A172 (cell line): Measurements from ENCODE around the gene TRAFD1. TPM values are rescaled to one million over a fixed set of nuclear protein-coding genes. Genes with fewer than 3 reads are reported as not detected.

ENCODE experiments used
- DNase-seq: peaks from one replicate; pipeline ENCODE4 v3.0.0-alpha.2; 2015; ENCODE audit warnings: low spot score
- total RNA-seq: library from RNA; depleted of rRNA; stranded (reverse); fragments of >200 nt; shearing (Covaris generic); gene quantifications from 2 replicates; pipeline ENCODE4 v1.2.3, GENCODE V29; 2014

TRAFD1 gene
- total RNA-seq, 1 experiment from 2014 or later, result 30.9 TPM

DNA sequence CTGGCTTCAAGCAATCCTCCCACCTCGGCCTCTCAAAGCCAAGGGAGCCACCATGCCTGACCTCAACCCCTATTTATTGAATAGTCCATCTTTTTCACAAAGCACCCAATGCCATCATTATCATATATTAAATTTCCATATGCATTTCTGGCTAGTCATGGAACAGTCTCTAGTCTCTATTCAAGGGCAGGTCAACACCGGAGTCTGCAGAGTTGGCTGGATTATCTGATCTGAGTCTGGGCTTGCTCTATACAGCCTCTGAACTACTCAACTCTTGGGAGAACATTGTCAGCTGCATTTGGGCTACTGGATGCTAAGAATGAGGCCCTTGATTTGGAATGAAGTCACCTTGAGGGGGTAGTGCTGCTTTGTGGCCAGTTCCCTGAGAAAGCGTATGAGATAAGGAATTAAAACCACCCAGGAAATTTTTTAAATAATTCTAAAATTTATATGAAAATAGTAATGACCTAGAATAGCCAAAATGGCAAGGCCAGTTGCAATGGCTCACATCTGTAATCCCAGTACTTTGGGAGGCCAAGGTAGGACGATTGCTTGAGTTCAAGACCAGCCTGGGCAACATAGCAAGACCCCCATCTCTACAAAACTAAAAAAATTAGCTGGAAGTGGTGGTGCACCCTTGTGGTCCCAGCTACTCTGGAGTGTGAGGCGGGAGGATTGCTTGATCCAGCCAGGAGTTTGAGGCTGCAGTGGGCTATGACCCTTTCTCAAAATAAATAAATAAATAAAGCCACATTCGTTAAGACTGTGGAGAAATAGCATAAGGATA is 9.9 kb upstream of the TRAFD1 start:
- no peak for DNase-seq

DNA sequence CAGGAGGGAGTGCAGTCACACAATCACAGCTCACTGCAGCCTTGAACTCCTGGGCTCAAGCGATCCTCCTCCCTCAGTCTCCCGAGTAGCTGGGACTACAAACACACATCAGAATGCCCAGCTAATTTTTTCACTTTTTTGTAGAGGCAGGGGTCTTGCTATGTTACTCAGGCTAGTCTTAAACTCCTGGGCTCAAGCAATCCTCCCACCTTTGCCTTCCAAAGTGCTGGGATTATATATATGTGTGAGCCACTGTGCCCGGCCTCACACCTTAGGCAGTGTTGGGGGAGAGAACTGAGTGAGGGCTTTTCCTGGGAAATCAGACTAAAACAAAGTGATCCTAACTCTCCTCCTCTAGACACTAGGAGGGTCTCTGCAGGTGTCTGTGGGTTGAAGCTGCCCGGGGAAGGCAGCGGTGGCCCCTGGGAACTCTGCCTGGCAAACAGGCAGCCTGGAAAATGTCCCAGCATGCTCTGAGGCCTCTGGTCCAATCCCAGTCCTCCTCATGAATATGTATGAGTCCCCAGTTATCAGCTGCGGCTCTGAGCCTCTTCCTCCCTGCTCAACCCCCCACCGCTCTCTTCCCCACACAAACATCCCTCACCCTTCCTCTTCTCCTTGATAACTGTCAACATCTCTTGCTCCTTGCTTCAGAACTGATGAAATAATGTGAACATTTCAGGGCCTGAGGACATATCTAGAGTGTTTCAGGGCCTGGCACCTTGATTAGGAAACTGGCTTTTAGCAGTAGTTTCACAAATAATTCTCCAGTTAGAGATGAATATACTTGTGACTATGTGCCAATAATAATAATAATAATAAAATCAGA is 8.9 kb upstream of the TRAFD1 start:
- peak; percentile 76 for DNase-seq

DNA sequence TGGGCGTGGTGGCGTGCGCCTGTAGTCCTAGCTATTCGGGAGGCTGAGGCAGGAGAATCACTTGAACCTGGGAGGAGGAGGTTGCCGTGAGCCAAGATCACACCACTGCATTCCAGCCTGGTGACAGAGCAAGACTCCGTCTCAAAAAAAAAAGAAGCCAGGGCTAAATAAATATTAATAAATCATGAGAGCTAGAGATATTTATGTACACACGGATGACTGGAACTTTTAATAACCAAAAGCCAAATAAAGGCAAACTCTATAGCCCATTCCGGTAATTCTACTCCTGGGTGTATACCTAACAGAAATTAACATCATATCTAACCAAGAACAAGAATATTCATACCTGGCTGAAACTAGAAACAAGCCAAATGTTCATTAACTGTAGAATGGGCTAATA is 7.7 kb upstream of the TRAFD1 start:
- DNase-seq, result no peak

DNA sequence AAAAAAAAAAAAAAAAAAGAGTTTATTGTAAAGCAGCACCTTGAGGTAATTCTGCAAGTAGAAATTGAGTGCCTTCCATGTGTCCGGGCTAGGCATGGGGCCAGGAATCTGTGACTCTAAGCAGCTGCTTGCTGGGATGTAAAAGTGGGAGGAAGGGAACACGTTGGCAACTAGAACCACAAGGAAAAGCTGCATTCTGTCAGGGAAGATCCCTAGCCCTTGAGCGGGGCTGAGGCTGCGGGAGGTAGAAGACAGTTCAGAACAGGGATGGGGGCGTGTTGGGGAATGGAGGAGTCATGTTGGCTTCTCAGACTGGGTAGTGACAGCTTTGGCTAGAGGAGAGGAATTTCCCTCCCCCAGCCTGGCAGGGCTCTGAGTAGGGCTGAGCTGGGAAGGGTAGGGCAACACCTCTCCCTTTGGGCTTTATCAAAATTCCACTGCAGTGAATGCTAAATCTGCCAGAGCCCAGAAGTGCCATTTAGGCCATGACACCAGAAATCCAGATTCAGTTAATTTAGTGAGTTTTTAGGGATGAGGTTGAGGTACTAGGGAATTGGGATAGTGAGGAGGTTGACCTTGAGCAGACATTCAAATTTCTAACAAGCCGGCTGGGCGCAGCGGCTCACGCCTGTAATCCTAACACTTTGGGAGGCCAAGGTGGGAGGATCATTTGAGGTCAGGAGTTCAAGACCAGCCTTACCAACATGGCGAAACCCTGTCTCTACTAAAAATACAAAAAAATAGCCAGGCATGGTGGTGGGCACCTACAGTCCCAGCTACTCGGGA is 3.4 kb upstream of the TRAFD1 start:
- DNase-seq, result peak; percentile 74

DNA sequence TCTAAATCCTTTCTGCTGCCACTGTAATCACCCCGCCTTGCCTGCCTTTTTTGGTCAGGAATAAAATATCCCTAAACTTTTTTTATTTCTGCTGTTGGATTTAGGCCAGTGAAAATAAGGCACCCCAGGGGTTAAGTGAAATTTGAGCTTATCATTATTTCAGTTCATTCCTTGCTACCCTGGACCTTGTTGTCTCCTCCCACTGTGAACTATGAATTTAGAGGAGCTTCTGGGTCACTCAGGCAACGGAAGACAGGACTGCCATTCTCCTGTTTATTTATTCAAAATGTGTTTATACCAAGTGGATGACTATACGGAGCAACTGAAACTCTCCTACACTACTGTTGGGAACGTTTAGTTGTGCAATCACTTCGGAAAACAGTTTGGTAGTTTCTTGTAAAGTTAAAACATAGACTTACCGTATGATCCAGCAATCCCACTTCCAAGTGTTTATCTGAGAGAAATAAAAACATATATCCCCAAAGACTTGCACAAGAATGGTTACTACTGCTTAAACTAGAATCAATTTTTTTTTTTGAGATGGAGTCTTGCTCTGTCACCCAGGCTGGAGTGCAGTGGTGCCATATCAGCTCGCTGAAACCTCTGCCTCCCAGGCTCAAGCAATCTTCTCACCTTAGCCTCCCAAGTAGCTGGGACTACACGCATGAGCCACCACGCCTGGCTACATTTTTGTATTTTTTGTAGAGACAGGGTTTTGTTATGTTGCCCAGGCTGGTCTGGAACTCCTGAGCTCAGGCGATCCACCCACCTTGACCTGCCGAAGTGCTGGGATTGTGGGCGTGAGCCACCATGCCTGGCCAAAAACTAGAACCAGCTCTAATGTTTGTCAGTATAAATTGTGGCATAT is 2.3 kb upstream of the TRAFD1 start:
- no peak for DNase-seq

DNA sequence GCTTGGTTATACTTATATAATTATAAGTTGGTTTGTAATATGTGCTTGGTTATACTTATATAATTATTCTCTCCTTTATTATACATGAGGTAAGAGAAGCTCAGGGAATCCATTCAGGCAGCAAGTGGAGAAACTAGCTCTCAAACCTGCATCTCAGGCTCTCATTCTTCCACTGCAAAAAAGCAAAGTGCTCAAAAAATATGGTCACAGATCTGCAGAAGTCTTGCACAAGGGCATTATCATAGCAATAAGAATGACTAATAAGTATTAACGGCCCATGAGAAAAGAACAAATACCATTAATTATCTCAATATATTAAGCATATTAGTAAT is 476 bp upstream of the TRAFD1 start:
- no peak for DNase-seq

DNA sequence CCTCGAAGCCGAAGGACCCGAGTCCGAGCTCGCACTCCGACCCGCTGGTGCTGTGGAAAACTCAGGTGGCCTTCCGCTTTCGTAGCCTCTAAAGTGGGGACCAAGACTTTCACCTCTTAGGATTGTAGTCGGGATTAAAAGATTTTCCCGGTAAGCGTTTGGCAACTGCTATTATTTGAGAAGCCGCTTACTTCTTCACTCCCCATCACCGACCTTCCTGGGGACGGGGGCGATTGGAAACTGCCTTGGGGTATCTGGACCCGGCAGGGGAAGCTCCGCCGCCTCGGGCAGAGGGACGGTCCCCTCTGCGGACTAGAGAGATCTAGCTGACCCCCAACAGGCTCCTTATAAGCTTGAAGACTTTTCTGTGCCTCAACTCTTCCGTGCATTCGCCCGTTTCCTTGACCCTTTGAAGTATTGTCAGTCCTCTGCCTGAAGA is 659 bp downstream of the TRAFD1 start:
- no peak for DNase-seq

DNA sequence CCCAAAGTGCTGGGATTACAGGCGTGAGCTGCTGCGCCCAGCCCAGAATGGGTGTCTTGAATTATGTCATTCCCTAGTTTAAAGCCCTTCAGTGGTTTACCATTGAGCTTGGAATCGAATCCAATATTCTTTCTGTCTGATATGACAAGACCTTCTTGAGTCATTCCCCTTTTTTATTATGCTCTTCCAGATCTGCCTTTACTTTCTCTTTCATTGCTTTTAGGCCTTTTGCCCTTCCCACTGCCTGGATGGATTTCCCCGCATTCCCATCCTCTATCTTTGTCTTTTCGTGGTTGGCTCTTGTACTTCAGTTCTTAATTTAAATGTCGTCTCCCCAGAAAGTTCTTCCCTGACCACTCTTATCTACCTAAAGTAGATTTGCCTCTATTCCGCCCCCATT is 1.6 kb downstream of the TRAFD1 start:
- DNase-seq, result no peak

DNA sequence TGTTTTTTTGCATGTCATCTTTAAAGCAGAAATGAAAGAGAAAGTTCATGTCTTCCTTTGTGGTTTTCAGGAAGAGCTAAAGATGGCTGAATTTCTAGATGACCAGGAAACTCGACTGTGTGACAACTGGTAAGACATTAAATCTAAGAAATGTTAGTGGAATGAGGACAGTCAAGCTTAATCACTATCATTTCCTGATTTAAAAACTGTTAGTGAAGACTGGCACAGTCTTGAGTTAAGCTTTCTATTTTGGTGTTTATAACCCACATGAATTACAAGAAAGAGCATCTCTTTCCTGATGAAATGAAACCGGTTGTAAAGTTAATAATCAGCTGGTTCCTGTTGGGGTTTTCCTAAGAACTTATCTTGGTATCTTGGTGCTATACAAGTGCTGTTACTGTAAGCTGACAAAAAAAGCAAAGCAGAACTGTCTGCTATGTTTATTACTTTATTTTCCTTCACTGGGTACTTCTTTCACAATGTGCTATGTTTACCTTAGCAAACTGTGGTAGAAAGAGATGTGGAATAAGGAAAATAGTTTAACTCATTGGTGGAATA is 5.2 kb downstream of the TRAFD1 start:
- peak; percentile 38 for DNase-seq

DNA sequence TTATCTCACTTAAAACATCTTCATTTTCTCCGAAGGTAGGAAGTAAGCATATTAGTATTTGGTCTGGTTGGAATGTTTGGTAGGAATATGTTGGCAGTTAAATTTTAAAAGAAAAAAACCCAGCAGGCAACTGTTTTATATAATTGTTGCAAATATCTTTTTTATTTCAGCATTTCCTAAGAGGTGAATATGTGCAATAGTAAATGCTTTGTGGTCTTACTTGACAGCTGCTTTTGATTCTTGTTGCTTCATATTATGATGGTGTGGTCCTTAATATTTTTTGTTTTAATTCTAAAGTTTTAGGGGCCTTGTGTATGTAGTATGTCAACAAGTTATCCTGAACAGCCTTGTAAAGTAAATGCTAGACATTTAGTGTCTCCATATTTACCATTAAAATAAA is 6.3 kb downstream of the TRAFD1 start:
- no peak for DNase-seq

DNA sequence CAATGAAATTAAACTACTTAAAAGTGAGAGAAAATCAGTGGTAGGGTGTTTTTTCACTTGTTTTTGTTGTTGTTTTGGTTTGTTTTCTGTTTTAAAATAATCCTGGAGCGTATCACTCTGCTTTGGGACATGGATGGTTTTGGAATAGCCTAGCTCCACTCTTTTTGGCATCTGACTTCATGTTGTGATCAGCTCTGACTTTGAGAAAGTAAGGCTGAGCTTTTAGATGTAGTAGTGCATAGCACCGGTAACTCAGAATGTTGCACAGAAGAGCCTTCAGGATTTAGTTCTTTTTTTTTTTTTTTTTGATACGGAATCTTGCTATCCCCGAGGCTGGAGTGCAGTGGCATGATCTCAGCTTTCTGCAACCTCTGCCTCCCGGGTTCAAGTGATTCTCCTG is 8.1 kb downstream of the TRAFD1 start:
- DNase-seq, result no peak

DNA sequence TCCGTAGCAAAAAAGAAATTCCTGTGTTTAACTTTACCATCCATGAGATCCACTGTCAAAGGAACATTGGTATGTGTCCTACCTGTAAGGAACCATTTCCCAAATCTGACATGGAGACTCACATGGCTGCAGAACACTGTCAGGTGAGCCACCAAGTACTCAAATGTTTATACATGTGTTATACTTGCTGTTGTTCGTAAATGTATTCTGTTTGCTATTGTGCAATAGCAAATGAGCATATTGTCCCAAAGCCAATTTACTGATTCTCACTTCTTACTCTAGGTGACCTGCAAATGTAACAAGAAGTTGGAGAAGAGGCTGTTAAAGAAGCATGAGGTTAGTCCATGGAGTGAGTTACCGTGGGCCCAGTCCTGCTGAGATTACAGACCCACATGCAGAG is 9.4 kb downstream of the TRAFD1 start:
- no peak for DNase-seq

DNA sequence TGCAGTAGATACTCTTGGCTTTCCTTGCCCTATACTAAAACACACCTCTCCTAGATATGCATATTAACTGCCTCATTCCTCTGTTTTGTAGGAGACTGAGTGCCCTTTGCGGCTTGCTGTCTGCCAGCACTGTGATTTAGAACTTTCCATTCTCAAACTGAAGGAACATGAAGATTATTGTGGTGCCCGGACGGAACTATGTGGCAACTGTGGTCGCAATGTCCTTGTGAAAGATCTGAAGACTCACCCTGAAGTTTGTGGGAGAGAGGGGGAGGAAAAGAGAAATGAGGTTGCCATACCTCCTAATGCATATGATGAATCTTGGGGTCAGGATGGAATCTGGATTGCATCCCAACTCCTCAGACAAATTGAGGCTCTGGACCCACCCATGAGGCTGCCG is 15.4 kb downstream of the TRAFD1 start:
- DNase-seq, result no peak

DNA sequence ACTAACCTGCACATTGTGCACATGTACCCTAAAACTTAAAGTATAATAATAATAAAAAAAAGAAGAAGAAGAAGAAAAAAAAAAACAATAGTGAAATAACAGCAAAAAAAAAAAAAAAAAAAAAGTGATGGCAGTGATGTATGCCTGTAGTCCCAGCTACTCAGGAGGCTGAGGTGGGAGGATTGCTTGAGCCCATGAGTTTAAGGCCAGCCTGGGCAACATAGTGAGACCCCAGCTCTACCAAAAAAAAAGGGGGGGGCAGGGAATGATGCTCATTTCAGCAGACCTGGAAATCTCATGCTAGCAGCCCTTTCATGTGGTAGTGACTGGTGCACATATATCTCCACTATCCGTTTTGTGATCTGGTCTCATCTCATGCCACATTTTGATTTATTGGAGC is 20.8 kb downstream of the TRAFD1 start:
- no peak for DNase-seq

DNA sequence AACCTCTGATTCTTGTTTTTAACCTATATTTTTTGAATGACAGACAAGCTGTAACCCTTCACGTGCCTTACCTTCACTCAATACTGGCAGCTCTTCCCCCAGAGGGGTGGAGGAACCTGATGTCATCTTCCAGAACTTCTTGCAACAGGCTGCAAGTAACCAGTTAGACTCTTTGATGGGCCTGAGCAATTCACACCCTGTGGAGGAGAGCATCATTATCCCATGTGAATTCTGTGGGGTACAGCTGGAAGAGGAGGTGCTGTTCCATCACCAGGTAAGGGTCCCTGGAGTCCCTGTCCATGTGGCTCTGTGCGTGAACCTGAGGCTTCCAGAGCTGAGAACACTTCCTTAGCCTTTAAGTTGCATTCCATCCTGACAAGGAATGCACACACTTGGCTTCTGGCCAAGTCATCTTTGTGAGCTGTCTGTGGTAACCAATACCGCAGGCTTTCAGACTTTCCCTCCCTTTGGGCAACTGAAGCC is 22.7 kb downstream of the TRAFD1 start:
- DNase-seq, result peak; percentile 79

DNA sequence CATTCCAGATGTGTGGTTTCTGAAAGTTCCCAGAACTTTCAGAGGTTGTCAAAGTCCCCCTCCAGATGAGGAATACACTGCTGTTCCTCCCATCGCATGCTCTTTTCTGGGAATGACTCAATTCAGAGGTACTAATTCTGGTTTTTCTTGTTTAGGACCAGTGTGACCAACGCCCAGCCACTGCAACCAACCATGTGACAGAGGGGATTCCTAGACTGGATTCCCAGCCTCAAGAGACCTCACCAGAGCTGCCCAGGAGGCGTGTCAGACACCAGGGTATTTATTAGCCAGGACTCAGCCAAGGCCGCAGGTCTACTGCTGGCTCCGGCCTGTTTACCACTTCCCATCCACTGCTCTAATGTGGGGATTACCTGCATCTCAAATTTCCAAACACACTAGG is 24.2 kb downstream of the TRAFD1 start:
- no peak for DNase-seq

DNA sequence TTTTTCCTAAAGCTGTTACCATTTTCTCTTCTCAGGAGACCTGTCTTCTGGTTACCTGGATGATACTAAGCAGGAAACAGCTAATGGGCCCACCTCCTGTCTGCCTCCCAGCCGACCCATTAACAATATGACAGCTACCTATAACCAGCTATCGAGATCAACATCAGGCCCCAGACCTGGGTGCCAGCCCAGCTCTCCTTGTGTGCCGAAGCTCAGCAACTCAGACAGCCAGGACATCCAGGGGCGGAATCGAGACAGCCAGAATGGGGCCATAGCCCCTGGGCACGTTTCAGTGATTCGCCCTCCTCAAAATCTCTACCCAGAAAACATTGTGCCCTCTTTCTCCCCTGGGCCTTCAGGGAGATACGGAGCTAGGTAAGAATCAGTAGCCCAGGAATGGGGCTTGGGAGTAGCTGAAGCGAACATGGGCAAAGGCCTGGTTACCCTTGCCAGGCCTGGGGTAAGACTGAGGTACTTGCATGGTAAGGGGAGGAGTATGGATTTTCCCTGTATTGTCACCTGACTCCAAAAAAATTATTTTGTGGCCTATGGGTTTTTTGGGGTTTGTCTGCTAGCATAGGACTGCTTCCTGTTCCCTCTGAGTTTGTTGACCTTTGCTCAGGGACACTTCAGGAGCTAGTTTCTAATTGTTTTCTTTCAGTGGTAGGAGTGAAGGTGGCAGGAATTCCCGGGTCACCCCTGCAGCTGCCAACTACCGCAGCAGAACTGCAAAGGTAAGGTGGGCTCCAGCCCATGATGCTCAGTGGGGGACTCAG is 26.6 kb downstream of the TRAFD1 start:
- DNase-seq, result no peak

DNA sequence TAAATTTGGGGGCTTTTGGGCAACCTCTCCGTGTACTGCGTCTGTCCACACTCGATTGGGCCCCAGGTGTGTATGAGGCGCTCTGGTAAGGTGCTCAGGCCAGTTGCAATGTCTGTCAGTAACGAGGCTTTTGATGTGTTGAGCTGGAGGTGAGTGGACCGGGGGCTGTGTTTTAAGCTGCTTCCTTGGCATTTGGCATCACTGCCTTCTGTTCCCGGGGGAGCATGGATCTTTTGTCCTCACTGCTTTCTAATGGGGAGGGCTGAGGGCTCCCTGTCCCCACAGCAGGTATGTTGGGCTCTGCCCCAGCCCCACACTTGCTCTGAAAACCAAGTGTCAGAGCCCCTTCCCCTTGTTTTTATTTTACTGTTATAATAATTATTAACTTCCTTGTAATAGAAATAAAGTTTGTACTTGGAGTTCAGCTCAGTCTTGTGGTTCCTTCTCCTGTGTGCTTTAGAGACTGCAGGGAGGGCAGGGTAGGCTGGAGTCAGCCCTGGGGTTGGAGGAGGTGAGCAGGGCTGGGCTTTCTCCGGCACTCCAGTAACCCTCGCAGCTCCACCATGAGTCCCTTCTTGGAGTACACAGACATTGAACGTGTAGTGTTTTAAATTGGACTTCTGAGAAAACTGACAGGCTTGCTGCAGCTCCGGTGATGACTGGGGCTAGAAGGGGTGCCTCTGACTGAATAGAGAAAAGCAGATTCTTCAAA is 28.0 kb downstream of the TRAFD1 start:
- no peak for DNase-seq

DNA sequence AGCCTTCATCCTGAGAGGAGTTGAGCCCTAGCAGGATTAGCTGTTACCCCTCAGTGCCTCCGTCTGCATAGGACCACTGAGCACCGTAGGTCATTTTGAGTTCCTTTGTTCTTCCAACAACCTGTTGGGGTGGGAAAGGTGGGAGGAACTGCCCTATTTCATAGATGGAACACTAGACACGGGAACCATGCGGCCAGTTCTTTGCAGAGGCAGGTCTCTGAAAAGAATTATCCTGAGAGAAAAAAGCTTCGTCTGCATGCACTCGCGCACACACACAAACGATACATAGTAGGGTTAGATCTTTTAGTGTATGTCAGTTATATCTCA is 28.5 kb downstream of the TRAFD1 start:
- no peak for DNase-seq
